Esophagus muscularis mucosa (tissue), 3 donors: ENCODE results near the gene TUBB3.

Source experiments
- POLR2A ChIP-seq: fragments of 450-650 bp; IDR thresholded peaks from one replicate; pipeline ENCODE4 v1.6.1; 2017; ENCODE audit warnings: antibody characterized with exemption, moderate library complexity, mild to moderate bottlenecking, low read depth
- POLR2AphosphoS5 ChIP-seq, 2 donors: sonication (generic); formaldehyde crosslinking; IDR thresholded peaks; one replicate each; pipeline ENCODE4 v1.6.1; 2017; ENCODE audit warnings: antibody characterized with exemption in 2 of 2
- TF ChIP-seq, protein P1 (sequence below), 3 experiments: fragments of 200-600 bp in 2 of 3; fragments of 450-650 bp in 1 of 3; sonication (generic) in 2 of 3; IDR thresholded peaks; one replicate each; pipeline ENCODE4 v1.5.1; 2017 to 2019; ENCODE audit warnings: antibody characterized with exemption in 3 of 3, mild to moderate bottlenecking in 2 of 3, moderate library complexity in 1 of 3

DNA sequence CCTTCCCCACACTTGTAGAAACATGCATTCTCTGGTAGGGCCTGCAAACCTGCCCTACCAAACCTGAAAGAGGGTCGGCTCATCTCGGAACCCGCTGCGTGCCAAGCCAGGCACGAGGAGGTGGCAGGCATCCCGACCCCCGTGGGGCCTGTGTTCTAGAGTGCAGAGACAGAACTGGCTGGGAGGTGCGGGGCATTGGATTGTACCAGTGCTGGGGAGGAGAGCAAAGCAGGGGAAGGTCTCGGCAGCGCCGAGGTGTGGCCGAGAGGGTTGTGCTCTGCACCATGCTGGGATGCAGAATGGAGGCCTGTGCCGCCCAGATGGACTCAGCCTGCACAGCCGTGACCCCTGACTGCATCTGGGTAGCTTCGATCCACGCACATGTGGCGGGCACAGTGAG lies 22.3 kb upstream of the TUBB3 start:
- TF ChIP-seq POLR2AphosphoS5 (IDR thresholded peaks at IDR 0.05) (no peak), POLR2A (no peak)
- TF ChIP-seq, protein P1, sequence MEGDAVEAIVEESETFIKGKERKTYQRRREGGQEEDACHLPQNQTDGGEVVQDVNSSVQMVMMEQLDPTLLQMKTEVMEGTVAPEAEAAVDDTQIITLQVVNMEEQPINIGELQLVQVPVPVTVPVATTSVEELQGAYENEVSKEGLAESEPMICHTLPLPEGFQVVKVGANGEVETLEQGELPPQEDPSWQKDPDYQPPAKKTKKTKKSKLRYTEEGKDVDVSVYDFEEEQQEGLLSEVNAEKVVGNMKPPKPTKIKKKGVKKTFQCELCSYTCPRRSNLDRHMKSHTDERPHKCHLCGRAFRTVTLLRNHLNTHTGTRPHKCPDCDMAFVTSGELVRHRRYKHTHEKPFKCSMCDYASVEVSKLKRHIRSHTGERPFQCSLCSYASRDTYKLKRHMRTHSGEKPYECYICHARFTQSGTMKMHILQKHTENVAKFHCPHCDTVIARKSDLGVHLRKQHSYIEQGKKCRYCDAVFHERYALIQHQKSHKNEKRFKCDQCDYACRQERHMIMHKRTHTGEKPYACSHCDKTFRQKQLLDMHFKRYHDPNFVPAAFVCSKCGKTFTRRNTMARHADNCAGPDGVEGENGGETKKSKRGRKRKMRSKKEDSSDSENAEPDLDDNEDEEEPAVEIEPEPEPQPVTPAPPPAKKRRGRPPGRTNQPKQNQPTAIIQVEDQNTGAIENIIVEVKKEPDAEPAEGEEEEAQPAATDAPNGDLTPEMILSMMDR (IDR thresholded peaks at IDR 0.05) = no peak
